RKO (cell line): ENCODE results near the gene HS1BP3.

ENCODE experiments used
- DNase-seq: peaks from one replicate; pipeline ENCODE4 v3.0.0-alpha.2; 2016; ENCODE audit warnings: low spot score

Gene HS1BP3

GRCh38 chr2:20570249-20570648, 80.6 kb downstream of the HS1BP3 start:
- DNase-seq, result no peak

GRCh38 chr2:20569464-20570223, 81.3 kb downstream of the HS1BP3 start:
- no peak for DNase-seq

- DNase-seq, result no peak
These were observed 82.1 kb downstream of the HS1BP3 start for GRCh38 chr2:20568501-20569463.

GRCh38 chr2:20567926-20568179, 83.0 kb downstream of the HS1BP3 start:
- no peak for DNase-seq
